ENCODE data around the gene NUP205.

GRCh38 chr7:135560631-135561030 is 2.9 kb downstream of the NUP205 start:
- TF ChIP-seq CTCF (IDR thresholded peaks at IDR 0.05) = no peak
- TF ChIP-seq POLR2A (IDR thresholded peaks at IDR 0.05) = no peak
